OCI-LY3 (cell line): ENCODE results near the gene CRYBG1.
A peak's percentile ranks its signal among the peaks of the same experiment; 100 is the strongest.

Experiments
- H2AFZ ChIP-seq: fragments of 200-600, 300-600 bp; shearing (Covaris generic); 2 replicates; pipeline ENCODE4 v1.6.0; 2014; ENCODE audit warnings: antibody characterized with exemption, low read depth, low read length
- H3K27ac ChIP-seq: fragments of 200-600, 300-600 bp; sonication (generic); 2 replicates; pipeline ENCODE4 v1.5.1; 2014; ENCODE audit warnings: mild to moderate bottlenecking, low read length, moderate library complexity, mixed read lengths
- H3K27me3 ChIP-seq: fragments of 200-600, 300-600 bp; sonication (generic); 2 replicates; pipeline ENCODE4 v1.6.1; 2014; ENCODE audit warnings: low read depth, low read length, mixed read lengths
- H3K36me3 ChIP-seq: fragments of 200-600, 300-600 bp; sonication (generic); replicated peaks from 2 replicates; pipeline ENCODE3; 2014; ENCODE audit warnings: low read depth, low read length, mixed read lengths
- H3K4me1 ChIP-seq: fragments of 300-600, 200-600 bp; sonication (generic); 2 replicates; pipeline ENCODE4 v1.6.1; 2014; ENCODE audit warnings: low read length, mixed read lengths
- H3K4me2 ChIP-seq: fragments of 200-600, 300-600 bp; sonication (generic); 2 replicates; pipeline ENCODE4 v1.6.1; 2014; ENCODE audit warnings: low read length, mixed read lengths
- H3K4me3 ChIP-seq: fragments of 300-600, 200-600 bp; sonication (generic); 2 replicates; pipeline ENCODE4 v1.5.1; 2014; ENCODE audit warnings: antibody characterized with exemption, mild to moderate bottlenecking, low read length, moderate library complexity
- H3K79me2 ChIP-seq: fragments of 300-600, 200-600 bp; shearing (Covaris generic); 2 replicates; pipeline ENCODE4 v1.6.1; 2014; ENCODE audit warnings: mild to moderate bottlenecking, low read length, mixed read lengths
- H3K9ac ChIP-seq: fragments of 300-600, 200-600 bp; shearing (Covaris generic); 2 replicates; pipeline ENCODE4 v1.6.0; 2014; ENCODE audit warnings: mild to moderate bottlenecking, low read length, moderate library complexity
- H3K9me3 ChIP-seq: fragments of 200-600, 300-600 bp; shearing (Covaris generic); 2 replicates; pipeline ENCODE4 v1.6.1; 2014; ENCODE audit warnings: low read length, mixed read lengths; ENCODE audit not compliant: insufficient read depth
- H4K20me1 ChIP-seq: fragments of 200-600, 300-600 bp; sonication (generic); 2 replicates; pipeline ENCODE4 v1.6.1; 2016; ENCODE audit warnings: low read length, mixed read lengths; ENCODE audit not compliant: insufficient read depth
- CTCF ChIP-seq: fragments of 200-600, 300-600 bp; sonication (generic); IDR thresholded peaks from 2 replicates; pipeline ENCODE4 v1.5.1; 2014; ENCODE audit warnings: antibody characterized with exemption, low read length, low read depth
- EZH2phosphoT487 ChIP-seq: fragments of 200-600 bp; shearing (Covaris generic); IDR thresholded peaks from 2 replicates; pipeline ENCODE4 v1.6.1; 2018; ENCODE audit warnings: antibody characterized with exemption, mixed run types, low read depth

Gene CRYBG1

GRCh38 chr6:106347219-106347618 lies 13.3 kb upstream of the CRYBG1 start:
- H3K36me3 ChIP-seq: no peaks in the 10 kb centered on the region
- H2AFZ ChIP-seq: no peak overlapping the region
- no peak overlapping the region for H3K4me2 ChIP-seq
- H3K9me3 ChIP-seq: no peaks in the 10 kb centered on the region
- H3K4me3 ChIP-seq: no peak overlapping the region
- H3K27ac ChIP-seq: no peak overlapping the region
- no peaks in the 10 kb centered on the region for H3K79me2 ChIP-seq
- no peaks in the 10 kb centered on the region for H4K20me1 ChIP-seq
- H3K4me1 ChIP-seq: no peaks in the 10 kb centered on the region
- no peak overlapping the region for H3K9ac ChIP-seq
- no peaks in the 10 kb centered on the region for H3K27me3 ChIP-seq
- TF ChIP-seq EZH2phosphoT487: no peak
- no peak for TF ChIP-seq CTCF

GRCh38 chr6:106356378-106356777 lies 4.1 kb upstream of the CRYBG1 start:
- H3K4me1 ChIP-seq: peaks cover 4% of the 10 kb centered on the region; the same call in 1 of the 2 replicates
- no peaks in the 10 kb centered on the region for H4K20me1 ChIP-seq
- peaks cover 5% of the 10 kb centered on the region; the same call in 1 of the 2 replicates for H3K27me3 ChIP-seq
- no peaks in the 10 kb centered on the region for H3K36me3 ChIP-seq
- no peak overlapping the region for H3K9ac ChIP-seq
- TF ChIP-seq CTCF (no peak), EZH2phosphoT487 (no peak)
- H3K9me3 ChIP-seq: no peaks in the 10 kb centered on the region
- no peak overlapping the region for H2AFZ ChIP-seq
- no peak overlapping the region for H3K4me3 ChIP-seq
- H3K4me2 ChIP-seq: no peak overlapping the region
- H3K27ac ChIP-seq: no peak overlapping the region
- H3K79me2 ChIP-seq: no peaks in the 10 kb centered on the region

GRCh38 chr6:106359959-106360409 lies 533 bp upstream of the CRYBG1 start:
- Histone ChIP-seq H3K79me2 (no peaks in the 10 kb centered on the region), H3K9me3 (no peaks in the 10 kb centered on the region), H3K27ac (no peak overlapping the region), H2AFZ (peak overlapping the region; percentile 61), H3K4me2 (peak overlapping the region; percentile 90), H3K36me3 (no peaks in the 10 kb centered on the region), H3K27me3 (peaks cover 8% of the 10 kb centered on the region; the same call in 1 of the 2 replicates), H3K4me1 (peaks cover 4% of the 10 kb centered on the region; the same call in 1 of the 2 replicates), H3K9ac (peak overlapping the region; percentile 32; the same call in 1 of the 2 replicates), H4K20me1 (no peaks in the 10 kb centered on the region), H3K4me3 (peak overlapping the region; percentile 77)
- no peak for TF ChIP-seq EZH2phosphoT487
- no peak for TF ChIP-seq CTCF

- Histone ChIP-seq H3K4me2 (peak overlapping the region; percentile 90), H2AFZ (peak overlapping the region; percentile 58; the same call in 1 of the 2 replicates), H3K4me1 (peaks cover 4% of the 10 kb centered on the region; the same call in 1 of the 2 replicates)
Observed at GRCh38 chr6:106360989-106361430, 493 bp downstream of the CRYBG1 start.

More at GRCh38 chr6:106360989-106361430, 493 bp downstream of the CRYBG1 start:
- H3K79me2 ChIP-seq: no peaks in the 10 kb centered on the region
- no peak for TF ChIP-seq EZH2phosphoT487
- TF ChIP-seq CTCF: no peak
- H3K9me3 ChIP-seq: no peaks in the 10 kb centered on the region
- no peaks in the 10 kb centered on the region for H3K36me3 ChIP-seq
- H4K20me1 ChIP-seq: no peaks in the 10 kb centered on the region
- H3K27me3 ChIP-seq: peaks cover 8% of the 10 kb centered on the region; the same call in 1 of the 2 replicates
- no peak overlapping the region for H3K27ac ChIP-seq
- H3K9ac ChIP-seq: no peak overlapping the region
- peak overlapping the region; percentile 77 for H3K4me3 ChIP-seq
